CD4-positive, alpha-beta memory T cell (primary cell): ENCODE results near the gene CAMTA1. TPM values are rescaled to one million over a fixed set of nuclear protein-coding genes. Genes with fewer than 3 reads are reported as not detected.

ENCODE experiments used
- CTCF ChIA-PET: fragments of 350-600 bp; sonication (Branson Sonifier 250); formaldehyde crosslinking; loops from one replicate; lab custom pipeline; 2021; ENCODE audit warnings: inconsistent platforms; ENCODE audit not compliant: partially characterized antibody; lab: Charles Lee
- POLR2A ChIA-PET: fragments of 350-600 bp; sonication (Branson Sonifier 250); formaldehyde crosslinking; loops from one replicate; lab custom pipeline; 2021; ENCODE audit not compliant: partially characterized antibody; lab: Charles Lee
- DNase-seq, 5 donors: peaks; one replicate each; pipeline versions ENCODE4 v3.0.0 to v3.0.0-alpha.2; 2020 to 2022; ENCODE audit warnings: mixed read lengths in 1 of 5
- H3K27ac ChIP-seq: one replicate; pipeline ENCODE4 v1.7.0; 2013; ENCODE audit warnings: low read depth, low read length
- H3K27me3 ChIP-seq: 2 replicates; pipeline ENCODE4 v1.7.0; 2013; ENCODE audit warnings: mild to moderate bottlenecking, low read length, moderate library complexity; ENCODE audit not compliant: insufficient read depth
- H3K36me3 ChIP-seq: 2 replicates; pipeline ENCODE4 v1.7.0; 2013; ENCODE audit warnings: mild to moderate bottlenecking, low read length, moderate library complexity; ENCODE audit not compliant: insufficient read depth
- H3K4me1 ChIP-seq: 2 replicates; pipeline ENCODE4 v1.7.0; 2013; ENCODE audit warnings: mild to moderate bottlenecking, low read length, moderate library complexity; ENCODE audit not compliant: insufficient read depth
- H3K4me3 ChIP-seq, 2 donors: one replicate each; pipeline ENCODE4 v1.7.0; 2013; ENCODE audit warnings: low read length in 2 of 2, mild to moderate bottlenecking in 1 of 2
- H3K9me3 ChIP-seq, 2 donors: one replicate each; pipeline ENCODE4 v1.7.0; 2013; ENCODE audit warnings: low read length in 2 of 2, control low read depth in 1 of 2; ENCODE audit not compliant: control insufficient read depth in 1 of 2
- H3K27ac Mint-ChIP-seq, 7 donors: one replicate each; pipeline ENCODE4 v1.8.0; 2020 to 2021; ENCODE audit warnings: mixed read lengths in 7 of 7, mild to moderate bottlenecking in 6 of 7, inconsistent platforms in 3 of 7, moderate library complexity in 3 of 7
- H3K27me3 Mint-ChIP-seq, 2 donors: one replicate each; pipeline ENCODE4 v1.8.0; 2020 to 2021; ENCODE audit warnings: mixed read lengths in 2 of 2
- H3K36me3 Mint-ChIP-seq, 2 donors: one replicate each; pipeline ENCODE4 v1.8.0; 2020 to 2021; ENCODE audit warnings: mixed read lengths in 2 of 2, inconsistent platforms in 1 of 2, mild to moderate bottlenecking in 1 of 2
- H3K4me1 Mint-ChIP-seq, 4 donors: one replicate each; pipeline ENCODE4 v1.8.0; 2020 to 2021; ENCODE audit warnings: mixed read lengths in 4 of 4, mild to moderate bottlenecking in 1 of 4
- H3K4me3 Mint-ChIP-seq, 8 donors: one replicate each; pipeline ENCODE4 v1.8.0; 2020 to 2021; ENCODE audit warnings: mixed read lengths in 8 of 8, mild to moderate bottlenecking in 7 of 8, moderate library complexity in 6 of 8, inconsistent platforms in 3 of 8
- H3K9me3 Mint-ChIP-seq, 8 donors: one replicate each; pipeline ENCODE4 v1.8.0; 2020 to 2021; ENCODE audit warnings: mixed read lengths in 8 of 8, mild to moderate bottlenecking in 5 of 8, inconsistent platforms in 3 of 8, moderate library complexity in 1 of 8
- intact Hi-C: fragments of 100-400 bp; cut with micrococcal nuclease; formaldehyde crosslinking; loops from one replicate; pipeline ENCODE4 v1.15.1; 2023
- polyA plus RNA-seq, 2 donors: library from polyadenylated mRNA; unstranded; fragments of 300-500 nt; fragmentation: Illumina TruSeq; gene quantifications; one replicate each; pipeline ENCODE4 v1.2.3, GENCODE V29; 2021
- total RNA-seq, 2 experiments: library from RNA; stranded (reverse); gene quantifications; one replicate each; pipeline ENCODE4 v1.2.3, GENCODE V29; 2021

CAMTA1 gene
- total and polyA plus RNA-seq, 4 experiments from 2014 or later: 39.1 to 118 (median 59.9) TPM

DNA sequence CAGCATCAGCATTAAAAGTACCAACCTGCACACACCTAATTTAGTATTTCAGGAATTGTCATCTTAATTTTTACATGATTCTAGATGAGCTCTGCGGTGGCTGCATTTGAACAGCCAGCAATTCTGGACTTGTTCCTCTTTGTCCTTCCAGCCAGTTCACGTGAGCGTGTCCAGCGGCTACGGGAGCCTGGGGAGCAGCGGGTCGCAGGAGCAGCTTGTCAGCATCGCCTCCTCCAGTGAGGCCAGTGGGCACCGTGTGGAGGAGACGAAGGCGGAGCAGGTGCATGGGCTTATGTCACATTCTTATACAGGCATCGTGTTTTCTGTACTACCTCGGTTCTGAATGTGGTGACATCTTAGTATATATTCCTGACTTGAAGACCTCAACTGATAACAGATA is 1024.5 kb downstream of the CAMTA1 start:
- H3K36me3 ChIP-seq: peaks cover 17% of the 10 kb centered on the region
- Mint-ChIP-seq H3K27me3 (no peaks in the 10 kb centered on the region), H3K27ac (no peak overlapping the region), H3K4me3 (no peak overlapping the region), H3K4me1 (no peaks in the 10 kb centered on the region), H3K9me3 (peaks cover 0 to 17% (median 16%) of the 10 kb centered on the region in 8 donors), H3K36me3 (peaks cover 57 to 59% of the 10 kb centered on the region in 2 donors)
- POLR2A ChIA-PET: no interaction called here
- H3K27ac ChIP-seq: no peak overlapping the region
- CTCF ChIA-PET: no interaction called here
- no peak for DNase-seq
- peaks cover 4 to 7% of the 10 kb centered on the region in 2 donors for H3K9me3 ChIP-seq
- H3K27me3 ChIP-seq: no peaks in the 10 kb centered on the region
- intact Hi-C loops: loop anchor here (5.0 kb wide), 1 partner anchor 538 kb away; no protein-coding TSS in a partner anchor
- no peak overlapping the region for H3K4me3 ChIP-seq
- H3K4me1 ChIP-seq: no peaks in the 10 kb centered on the region

DNA sequence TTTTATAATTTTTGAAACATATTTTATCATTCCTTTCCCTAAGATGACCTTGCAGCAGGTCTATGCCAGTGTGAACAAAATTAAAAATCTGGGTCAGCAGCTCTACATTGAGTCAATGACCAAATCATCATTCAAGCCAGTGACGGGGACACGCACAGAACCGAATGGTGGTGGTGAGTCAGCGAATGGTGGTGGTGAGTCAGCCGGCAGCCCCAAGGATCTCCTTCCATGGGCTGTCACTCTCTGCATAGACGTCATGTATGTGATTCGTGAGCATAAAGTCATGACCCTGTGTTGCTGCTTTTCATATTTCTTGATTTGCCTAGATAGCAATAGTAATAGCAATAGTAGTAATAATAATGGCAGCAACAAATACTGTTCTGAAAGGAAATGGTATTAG is 1025.1 kb downstream of the CAMTA1 start:
- H3K36me3 Mint-ChIP-seq: peaks cover 53 to 58% of the 10 kb centered on the region in 2 donors
- H3K27ac Mint-ChIP-seq: no peak overlapping the region
- POLR2A ChIA-PET: no interaction called here
- no peaks in the 10 kb centered on the region for H3K4me1 Mint-ChIP-seq
- peaks cover 4 to 7% of the 10 kb centered on the region in 2 donors for H3K9me3 ChIP-seq
- no peaks in the 10 kb centered on the region for H3K27me3 ChIP-seq
- H3K4me3 Mint-ChIP-seq: no peak overlapping the region
- DNase-seq: no peak
- intact Hi-C loops: no loop called here
- H3K27me3 Mint-ChIP-seq: no peaks in the 10 kb centered on the region
- CTCF ChIA-PET: no interaction called here
- H3K4me3 ChIP-seq: no peak overlapping the region
- H3K36me3 ChIP-seq: peaks cover 17% of the 10 kb centered on the region
- H3K27ac ChIP-seq: no peak overlapping the region
- peaks cover 0 to 17% (median 16%) of the 10 kb centered on the region in 8 donors for H3K9me3 Mint-ChIP-seq
- no peaks in the 10 kb centered on the region for H3K4me1 ChIP-seq

GRCh38 chr1:7811476-7811875 is 1026.2 kb downstream of the CAMTA1 start:
- Histone ChIP-seq H3K27ac (no peak overlapping the region), H3K27me3 (no peaks in the 10 kb centered on the region), H3K9me3 (peaks cover 4 to 7% of the 10 kb centered on the region in 2 donors), H3K36me3 (peaks cover 17% of the 10 kb centered on the region), H3K4me1 (no peaks in the 10 kb centered on the region), H3K4me3 (no peak overlapping the region)
- Mint-ChIP-seq H3K4me1 (no peaks in the 10 kb centered on the region), H3K27me3 (no peaks in the 10 kb centered on the region), H3K36me3 (peaks cover 53 to 55% of the 10 kb centered on the region in 2 donors), H3K27ac (no peak overlapping the region), H3K9me3 (peaks cover 0 to 17% (median 16%) of the 10 kb centered on the region in 8 donors), H3K4me3 (no peak overlapping the region)
- DNase-seq: no peak
- ChIA-PET CTCF (interaction anchor here (1.0 to 1.3 kb wide), 2 partner anchors 59 to 90 kb away, joined by 3 read pairs; no protein-coding TSS in a partner anchor), POLR2A (no interaction called here)
- intact Hi-C loops: no loop called here

DNA sequence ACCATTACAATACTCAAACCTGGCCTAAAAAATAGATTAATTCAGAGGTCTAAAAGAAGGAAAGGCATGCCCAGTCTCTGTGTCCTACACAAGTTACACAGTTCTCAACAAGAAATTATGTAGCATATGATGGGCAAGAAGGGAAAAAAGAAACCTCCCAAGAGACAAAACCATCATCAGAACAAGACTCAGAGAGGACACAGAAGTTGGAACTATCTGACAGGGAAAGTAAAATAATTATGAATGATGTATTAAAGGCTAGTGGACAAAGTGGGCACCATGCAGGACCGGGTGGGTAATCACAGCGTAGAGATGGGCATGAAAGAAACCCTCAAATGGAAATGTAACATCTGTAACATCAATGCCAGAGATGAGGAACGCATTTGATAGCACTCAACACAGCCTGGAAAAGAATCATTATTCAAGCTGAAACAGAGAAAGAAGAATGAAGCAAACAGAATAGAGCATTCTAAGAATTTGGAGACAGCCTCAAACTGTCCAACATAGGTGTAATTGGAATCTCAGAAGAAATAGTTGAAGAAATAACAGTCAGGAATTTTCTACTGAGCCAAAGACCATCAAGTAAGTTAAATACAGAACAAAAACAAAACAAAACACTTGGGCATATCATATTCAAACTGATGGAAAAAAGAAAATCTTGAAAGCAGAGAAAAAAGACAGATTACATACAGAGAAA is 1028.6 kb downstream of the CAMTA1 start:
- Histone ChIP-seq H3K27me3 (no peaks in the 10 kb centered on the region), H3K36me3 (peaks cover 17% of the 10 kb centered on the region), H3K27ac (no peak overlapping the region), H3K4me3 (no peak overlapping the region), H3K9me3 (peaks cover 4 to 7% of the 10 kb centered on the region in 2 donors), H3K4me1 (no peaks in the 10 kb centered on the region)
- intact Hi-C loops: no loop called here
- Mint-ChIP-seq H3K9me3 (peaks cover 0 to 17% (median 16%) of the 10 kb centered on the region in 8 donors), H3K4me1 (no peaks in the 10 kb centered on the region), H3K4me3 (no peak overlapping the region), H3K27me3 (no peaks in the 10 kb centered on the region), H3K36me3 (peaks cover 45 to 46% of the 10 kb centered on the region in 2 donors), H3K27ac (no peak overlapping the region)
- no peak for DNase-seq
- ChIA-PET POLR2A (no interaction called here), CTCF (no interaction called here)

Other genes starting within 250 kb of the CAMTA1 start
- gene NOL9, start 230.9 kb upstream of the CAMTA1 start, total RNA-seq: 10 to 100 TPM; 59.9 to 60.9 TPM
- gene NOL9, start 230.9 kb upstream of the CAMTA1 start, polyA plus RNA-seq: 10 to 100 TPM; 12.7 to 32.6 TPM
- gene TAS1R1, start 230.1 kb upstream of the CAMTA1 start, total RNA-seq: not detected
- gene TAS1R1, start 230.1 kb upstream of the CAMTA1 start, polyA plus RNA-seq: not detected
- gene ZBTB48, start 205.5 kb upstream of the CAMTA1 start, total RNA-seq: 10 to 100 TPM; 62.6 to 70.7 TPM
- 10 to 100 TPM; 18.4 to 23.9 TPM for gene ZBTB48, start 205.5 kb upstream of the CAMTA1 start, polyA plus RNA-seq
- 10 to 100 TPM; 80.6 to 85.2 TPM for gene KLHL21, start 182.6 kb upstream of the CAMTA1 start, total RNA-seq
- 10 to 100 TPM; 18.3 to 32.5 TPM for gene KLHL21, start 182.6 kb upstream of the CAMTA1 start, polyA plus RNA-seq
- 10 to 100 TPM; 13.1 to 14.7 TPM for gene PHF13, start 171.7 kb upstream of the CAMTA1 start, total RNA-seq
- 1 to 10 TPM; 2.1 to 6.9 TPM for gene PHF13, start 171.7 kb upstream of the CAMTA1 start, polyA plus RNA-seq
- 10 to 100 TPM; 29.5 to 34.5 TPM for gene THAP3, start 160.6 kb upstream of the CAMTA1 start, total RNA-seq
- 10 to 100 TPM; 13.5 to 18.7 TPM for gene THAP3, start 160.6 kb upstream of the CAMTA1 start, polyA plus RNA-seq
- gene DNAJC11, start 83.6 kb upstream of the CAMTA1 start, total RNA-seq: 10 to 100 TPM; 40.5 to 41.6 TPM
- 10 to 100 TPM; 10.5 to 22.9 TPM for gene DNAJC11, start 83.6 kb upstream of the CAMTA1 start, polyA plus RNA-seq